Esophagus (tissue), 2 donors: ENCODE results near the gene ARFGEF2. TPM values are rescaled to one million over a fixed set of nuclear protein-coding genes. Genes with fewer than 3 reads are reported as not detected.
A peak's percentile ranks its signal among the peaks of the same experiment; 100 is the strongest.

Source experiments
- H3K27ac ChIP-seq, 2 donors: one replicate each; pipeline ENCODE4 v1.5.1; 2013; ENCODE audit warnings: low read depth in 2 of 2, mild to moderate bottlenecking in 2 of 2, inconsistent platforms in 1 of 2, low read length in 1 of 2, moderate library complexity in 1 of 2
- H3K27me3 ChIP-seq, 2 donors: one replicate each; pipeline ENCODE4 v1.6.1; 2013; ENCODE audit warnings: low read length in 2 of 2, control low read depth in 1 of 2, mild to moderate bottlenecking in 1 of 2; ENCODE audit not compliant: insufficient read depth in 2 of 2, control insufficient read depth in 1 of 2
- H3K36me3 ChIP-seq, 2 donors: one replicate each; pipeline ENCODE4 v1.6.1; 2013; ENCODE audit warnings: low read length in 1 of 2; ENCODE audit not compliant: control insufficient read depth in 2 of 2, insufficient read depth in 2 of 2
- H3K4me1 ChIP-seq, 2 donors: one replicate each; pipeline ENCODE4 v1.6.1; 2013; ENCODE audit warnings: low read length in 1 of 2; ENCODE audit not compliant: control insufficient read depth in 2 of 2, insufficient read depth in 2 of 2
- H3K4me3 ChIP-seq, 2 donors: one replicate each; pipeline ENCODE4 v1.5.1; 2013; ENCODE audit warnings: low read length in 2 of 2, mild to moderate bottlenecking in 2 of 2, low read depth in 1 of 2, moderate library complexity in 1 of 2
- H3K9me3 ChIP-seq, 2 donors: one replicate each; pipeline ENCODE4 v1.6.1; 2013; ENCODE audit warnings: mild to moderate bottlenecking in 2 of 2, low read depth in 1 of 2, low read length in 1 of 2, moderate library complexity in 1 of 2; ENCODE audit not compliant: control insufficient read depth in 2 of 2, insufficient read depth in 1 of 2
- WGBS, 2 donors: extraction: QIAGEN DNeasy Blood & Tissue Kit; methylation state at CpG; one replicate each; pipeline ENCODE4 v1.1.7; 2013; 5-methylcytosine and 5-hydroxymethylcytosine counted together
- polyA plus RNA-seq, 2 donors: library from polyadenylated mRNA; stranded (reverse); fragments of 200-250 nt; gene quantifications; one replicate each; pipeline ENCODE4 v1.2.3, GENCODE V29; 2013
- donor health status: healthy with polysubstance abuse.
- donor health status: Bipolar disorder and iron deficiency.

The ARFGEF2 gene
- polyA plus RNA-seq, 2 donors, result 6.5 to 8.2 TPM

DNA sequence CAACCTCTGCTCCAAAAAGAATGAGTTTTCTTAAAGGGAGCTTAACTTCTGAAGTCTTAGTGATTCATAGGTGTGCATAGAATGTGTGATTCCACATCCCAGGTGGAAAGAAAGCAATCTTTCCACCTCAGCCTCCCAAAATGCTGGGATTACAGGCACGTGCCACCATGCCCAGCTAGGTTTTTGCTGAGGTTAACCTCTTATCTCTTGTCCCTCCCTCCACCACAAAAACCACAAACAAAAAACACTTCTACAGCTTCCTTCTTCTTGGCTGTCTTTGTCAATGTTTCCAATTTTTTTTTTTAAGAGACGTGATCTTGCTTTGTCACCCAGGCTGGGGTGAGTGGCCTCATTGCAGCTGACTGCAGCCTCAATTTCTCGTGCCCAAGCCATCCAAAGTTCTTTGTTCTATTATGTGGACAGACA, 116.5 kb downstream of the ARFGEF2 start:
- H3K27ac ChIP-seq, result no peak overlapping the region
- H3K9me3 ChIP-seq, result no peaks in the 10 kb centered on the region
- H3K36me3 ChIP-seq, result peaks cover 2 to 8% of the 10 kb centered on the region in 2 donors
- H3K4me1 ChIP-seq, result peaks cover 0 to 2% of the 10 kb centered on the region in 2 donors
- no peak overlapping the region for H3K4me3 ChIP-seq
- H3K27me3 ChIP-seq, result no peaks in the 10 kb centered on the region
- WGBS, 2 donors, result 62 to 75% methylated on average over 3 of the region's 3 CpGs

DNA sequence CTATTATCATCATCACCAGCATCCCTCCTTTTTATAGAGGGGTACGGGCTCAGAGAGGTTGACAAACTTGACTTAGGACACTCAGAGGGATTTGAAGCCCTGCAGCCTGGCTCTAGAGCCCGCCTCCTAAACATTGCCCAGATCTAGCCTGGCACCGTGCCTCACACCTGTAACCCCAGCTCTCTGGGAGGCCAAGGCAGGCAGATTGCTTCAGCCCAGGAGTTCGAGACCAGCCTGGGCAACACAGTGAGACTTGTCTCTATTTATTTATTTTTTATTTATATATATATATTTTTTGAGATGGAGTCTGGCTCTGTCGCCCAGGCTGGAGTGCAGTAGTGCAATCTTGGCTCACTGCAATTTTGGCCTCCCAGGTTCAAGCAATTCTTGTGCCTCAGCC, 118.3 kb downstream of the ARFGEF2 start:
- Histone ChIP-seq H3K36me3 (no peaks in the 10 kb centered on the region), H3K27me3 (no peaks in the 10 kb centered on the region), H3K4me1 (peaks cover 0 to 2% of the 10 kb centered on the region in 2 donors), H3K9me3 (no peaks in the 10 kb centered on the region), H3K27ac (no peak overlapping the region), H3K4me3 (no peak overlapping the region)
- 95 to 98% methylated on average over 5 of the region's 5 CpGs for WGBS, 2 donors

DNA sequence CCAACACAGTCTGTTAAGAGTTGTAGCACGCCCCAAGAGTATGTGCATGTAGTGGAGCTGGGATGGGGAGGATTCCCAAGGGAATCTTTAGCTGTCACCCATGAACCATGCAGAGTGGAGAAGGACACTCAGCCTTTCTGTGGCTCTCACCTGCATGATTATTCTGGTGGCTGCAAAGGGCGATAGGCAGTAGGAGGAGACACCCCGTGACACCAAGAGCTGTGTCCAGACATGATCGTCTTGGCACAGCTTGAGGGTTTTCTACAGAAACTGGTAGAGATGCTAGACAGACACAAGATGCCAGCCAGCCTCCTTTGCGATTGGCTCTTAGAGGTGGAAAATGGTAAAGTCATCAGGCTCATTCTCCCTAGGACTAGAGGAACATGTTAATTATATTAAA, 121.5 kb downstream of the ARFGEF2 start:
- no peak overlapping the region for H3K4me3 ChIP-seq
- no peaks in the 10 kb centered on the region for H3K36me3 ChIP-seq
- no peaks in the 10 kb centered on the region for H3K27me3 ChIP-seq
- WGBS, 2 donors, result 60 to 66% methylated on average over 5 of the region's 5 CpGs
- H3K4me1 ChIP-seq, result peaks cover 2 to 3% of the 10 kb centered on the region in 2 donors
- H3K27ac ChIP-seq, result no peak overlapping the region
- H3K9me3 ChIP-seq, result no peaks in the 10 kb centered on the region

DNA sequence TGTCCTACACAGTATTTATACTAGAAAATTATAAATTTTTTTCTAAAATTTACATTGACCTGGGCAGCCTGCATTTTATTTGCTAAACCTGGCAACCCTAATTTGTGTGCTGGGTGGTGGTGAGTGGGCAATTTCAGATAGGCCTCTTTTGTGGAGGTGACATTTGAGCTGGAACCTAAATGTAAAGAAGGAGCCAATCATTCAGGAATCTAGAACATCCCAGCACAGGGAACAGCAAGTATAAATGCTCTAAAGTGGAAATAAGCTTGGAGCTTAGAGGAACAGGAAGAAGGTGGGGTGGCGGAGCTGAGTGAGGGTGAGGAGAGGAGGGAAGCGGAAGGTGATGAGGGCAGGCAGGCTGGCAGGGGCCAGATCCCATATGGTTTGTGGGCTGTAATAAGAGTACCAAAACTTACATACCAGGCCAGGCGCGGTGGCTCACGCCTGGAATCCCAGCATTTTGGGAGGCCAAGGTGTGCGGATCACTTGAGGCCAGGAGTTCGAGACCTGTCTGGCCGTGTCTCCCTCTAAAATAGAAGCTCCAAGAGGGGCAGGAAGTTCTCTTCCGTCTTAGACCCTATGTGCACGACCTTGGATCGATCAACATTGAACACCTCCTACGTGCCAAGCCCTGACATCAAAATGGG, 124.1 kb downstream of the ARFGEF2 start:
- 10 to 11% methylated on average over 12 of the region's 12 CpGs for WGBS, 2 donors
- H3K27me3 ChIP-seq, result no peaks in the 10 kb centered on the region
- H3K36me3 ChIP-seq, result no peaks in the 10 kb centered on the region
- no peaks in the 10 kb centered on the region for H3K9me3 ChIP-seq
- peak overlapping the region; percentile 96 to 98 for H3K27ac ChIP-seq
- peaks cover 0 to 3% of the 10 kb centered on the region in 2 donors for H3K4me1 ChIP-seq
- peak overlapping the region; percentile 88 to 98 for H3K4me3 ChIP-seq

DNA sequence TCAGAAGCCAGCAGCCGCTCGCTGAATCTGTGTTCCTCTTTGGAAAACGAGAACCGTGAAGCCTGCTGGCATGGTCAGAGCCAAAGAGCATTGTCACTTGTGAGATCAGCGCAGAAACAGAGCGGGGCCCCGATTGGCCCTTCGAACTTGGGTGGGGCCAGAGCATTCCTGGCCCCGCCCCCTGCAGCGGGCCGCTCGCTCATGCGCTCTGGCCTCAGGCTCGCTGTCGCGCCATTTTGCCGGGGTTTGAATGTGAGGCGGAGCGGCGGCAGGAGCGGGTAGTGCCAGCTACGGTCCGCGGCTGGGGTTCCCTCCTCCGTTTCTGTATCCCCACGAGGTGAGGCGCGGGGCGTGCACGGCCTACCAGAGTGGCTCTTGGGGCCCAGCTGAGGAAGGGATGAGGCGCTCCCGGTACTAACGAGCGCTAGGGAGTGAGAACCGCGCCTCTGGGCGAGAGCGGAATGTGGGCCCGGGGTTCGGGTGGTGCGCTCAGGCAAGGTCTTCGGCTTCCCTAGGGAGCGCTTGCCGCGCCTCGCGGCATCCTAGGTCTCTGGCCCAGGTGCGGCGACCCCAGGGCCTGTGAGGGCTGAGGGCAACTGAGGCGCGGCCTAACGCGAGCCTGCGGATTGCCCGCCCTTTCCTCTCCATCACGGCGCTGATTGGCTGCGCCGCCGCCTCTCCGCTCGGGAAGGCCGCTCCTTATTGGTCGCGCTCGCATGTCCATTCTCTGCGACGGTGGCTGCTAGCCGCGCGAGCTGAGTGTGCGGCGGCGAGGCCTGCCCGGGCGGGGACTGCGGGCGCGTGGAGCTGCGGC, 124.8 kb downstream of the ARFGEF2 start, which contains the start of gene CSE1L:
TSS of gene CSE1L (plus strand) at position 226 of the 814 bp plus-strand sequence. CDS start 12,152 bp downstream, outside the sequence.
- 0% methylated on average over 77 to 80 of the region's 80 CpGs for WGBS, 2 donors
- Histone ChIP-seq H3K9me3 (no peaks in the 10 kb centered on the region), H3K36me3 (no peaks in the 10 kb centered on the region), H3K27me3 (no peaks in the 10 kb centered on the region), H3K27ac (peak within 1 kb of the TSS; percentile 96 to 98), H3K4me3 (peak within 1 kb of the TSS; percentile 88 to 98), H3K4me1 (peaks cover 0 to 3% of the 10 kb centered on the region in 2 donors)

DNA sequence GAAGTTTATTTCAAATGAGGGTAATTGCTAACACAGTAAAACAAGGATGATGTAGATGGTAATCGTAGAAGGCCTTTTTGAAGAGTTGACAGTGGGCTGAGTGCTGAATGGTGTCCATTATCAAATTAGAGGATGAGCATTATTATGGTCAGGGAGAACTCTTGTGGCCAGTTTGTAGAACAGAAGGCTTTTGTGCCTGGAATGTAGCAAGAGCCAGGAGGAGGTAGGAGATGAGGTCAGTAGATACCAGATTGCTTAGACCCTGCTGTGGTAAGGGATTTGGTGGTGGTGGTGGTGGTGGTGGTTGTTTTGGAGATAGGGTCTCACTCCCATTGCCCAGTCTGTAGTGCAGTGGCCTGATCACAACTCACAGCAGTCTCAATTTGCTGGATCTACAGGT, 130.8 kb downstream of the ARFGEF2 start:
- Histone ChIP-seq H3K27ac (no peak overlapping the region), H3K4me1 (no peaks in the 10 kb centered on the region), H3K9me3 (no peaks in the 10 kb centered on the region), H3K4me3 (no peak overlapping the region), H3K27me3 (no peaks in the 10 kb centered on the region), H3K36me3 (peaks cover 0 to 2% of the 10 kb centered on the region in 2 donors)
- 93 to 95% methylated on average over 1 of the region's 1 CpG for WGBS, 2 donors

DNA sequence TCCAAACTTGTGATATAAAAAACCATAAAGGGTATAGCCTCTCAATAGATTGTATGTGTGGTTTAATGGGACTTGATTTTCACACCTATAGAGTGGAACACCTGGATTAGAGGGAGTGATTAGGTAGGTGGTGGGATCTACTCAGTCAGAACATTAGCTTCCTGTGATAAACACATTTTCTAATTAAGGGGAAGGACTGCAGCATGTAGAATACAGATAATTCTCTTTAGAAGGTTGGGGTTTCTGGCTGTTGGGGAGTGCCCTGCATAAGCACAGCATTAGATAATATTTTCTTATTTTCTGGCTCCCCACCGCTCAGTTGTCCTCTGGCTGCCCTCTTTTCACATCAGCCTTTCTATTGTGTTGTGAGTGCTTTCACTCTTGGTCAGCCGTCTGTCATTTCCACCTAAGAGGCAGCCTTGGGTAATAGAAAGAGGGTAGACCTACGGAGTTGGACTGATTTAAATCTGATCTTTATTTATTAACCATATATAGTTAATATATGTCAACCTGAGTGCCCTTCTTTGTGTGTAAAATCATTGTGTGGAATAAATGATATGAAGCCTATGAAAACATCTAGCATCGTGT, 132.6 kb downstream of the ARFGEF2 start:
- WGBS, 2 donors, result 62 to 78% methylated on average over 4 of the region's 4 CpGs
- no peak overlapping the region for H3K27ac ChIP-seq
- H3K36me3 ChIP-seq, result peaks cover 0 to 2% of the 10 kb centered on the region in 2 donors
- H3K9me3 ChIP-seq, result no peaks in the 10 kb centered on the region
- H3K4me1 ChIP-seq, result no peaks in the 10 kb centered on the region
- H3K4me3 ChIP-seq, result no peak overlapping the region
- H3K27me3 ChIP-seq, result no peaks in the 10 kb centered on the region

DNA sequence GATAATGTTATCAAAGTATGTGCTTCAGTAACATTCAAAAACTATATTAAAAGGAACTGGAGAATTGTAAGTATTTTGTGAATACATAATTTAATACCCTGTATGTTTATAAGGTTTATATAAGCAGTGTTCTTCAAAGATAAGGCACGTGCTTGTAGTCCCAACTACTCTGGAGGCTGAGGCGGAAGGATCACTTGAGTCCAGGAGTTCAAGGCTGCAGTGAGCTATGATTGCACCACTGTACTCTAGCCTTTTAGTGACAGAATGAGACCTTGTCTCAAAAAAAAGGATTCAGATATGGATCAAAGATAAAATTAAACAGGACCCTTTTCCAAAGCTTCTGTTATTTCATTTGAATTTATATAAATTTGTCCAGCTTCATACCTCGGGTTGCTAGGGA, 141.8 kb downstream of the ARFGEF2 start:
- 89 to 95% methylated on average over 3 of the region's 3 CpGs for WGBS, 2 donors
- Histone ChIP-seq H3K4me1 (no peaks in the 10 kb centered on the region), H3K9me3 (no peaks in the 10 kb centered on the region), H3K27me3 (no peaks in the 10 kb centered on the region), H3K27ac (no peak overlapping the region), H3K4me3 (no peak overlapping the region), H3K36me3 (peaks cover 5 to 9% of the 10 kb centered on the region in 2 donors)

DNA sequence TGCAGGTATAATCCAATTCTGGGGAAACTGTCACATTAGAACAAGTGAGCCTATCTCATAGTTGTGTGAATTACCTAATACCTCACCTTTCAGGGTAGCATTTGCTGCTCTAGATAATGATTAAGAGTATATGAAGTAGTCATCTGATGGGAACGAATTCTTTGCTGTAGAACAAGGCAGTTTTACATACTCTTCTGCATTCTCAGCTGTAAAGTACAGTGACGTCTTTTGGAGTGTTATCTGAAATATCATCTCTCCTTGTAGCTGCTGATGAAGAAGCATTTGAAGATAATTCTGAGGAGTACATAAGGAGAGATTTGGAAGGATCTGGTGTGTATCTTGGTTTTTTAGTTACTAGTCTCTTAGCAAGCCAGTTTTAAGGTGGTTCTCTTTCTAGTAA, 153.0 kb downstream of the ARFGEF2 start:
- Histone ChIP-seq H3K27ac (no peak overlapping the region), H3K9me3 (no peaks in the 10 kb centered on the region), H3K4me3 (no peak overlapping the region), H3K27me3 (no peaks in the 10 kb centered on the region), H3K4me1 (no peaks in the 10 kb centered on the region), H3K36me3 (peaks cover 3 to 6% of the 10 kb centered on the region in 2 donors)
- WGBS, 2 donors, result 89 to 90% methylated on average over 2 of the region's 2 CpGs
